Pericardium fibroblast (primary cell): ENCODE results near the gene OR5H2. TPM values are rescaled to one million over a fixed set of nuclear protein-coding genes. Genes with fewer than 3 reads are reported as not detected.

Experiments
- total RNA-seq: library from RNA; depleted of rRNA; stranded (reverse); fragments of >200 nt; gene quantifications from 2 replicates; pipeline ENCODE4 v1.2.3, GENCODE V29; 2015

Gene OR5H2
- total RNA-seq = not detected in 2 replicates

GRCh38 chr3:98282205-98282604 is at the start of gene OR5H2:
Gene OR5H2, plus strand, starts transcription at chr3:98282505. Its CDS starts 398 bp downstream, at chr3:98282903.

GRCh38 chr3:98263944-98264343 is 18.4 kb upstream of the OR5H2 start, which contains the start of gene OR5H6:
Gene OR5H6, plus strand, starts transcription at chr3:98264244. Its CDS starts 89 bp downstream, at chr3:98264333.

Other genes starting within 250 kb of the OR5H2 start
- not detected in 2 replicates for gene GABRR3, start 247.2 kb upstream of the OR5H2 start, total RNA-seq
- gene OR5AC2, start 195.3 kb upstream of the OR5H2 start, total RNA-seq = not detected in 2 replicates
- gene OR5H1, start 151.8 kb upstream of the OR5H2 start, total RNA-seq = not detected in 2 replicates
- gene OR5H14, start 135.0 kb upstream of the OR5H2 start, total RNA-seq = not detected in 2 replicates
- gene OR5H15, start 115.8 kb upstream of the OR5H2 start, total RNA-seq = not detected in 2 replicates
- not detected in 2 replicates for gene OR5H6, start 18.3 kb upstream of the OR5H2 start, total RNA-seq
- gene OR5K4, start 71.3 kb downstream of the OR5H2 start, total RNA-seq = not detected in 2 replicates
- gene OR5K3, start 108.2 kb downstream of the OR5H2 start, total RNA-seq = not detected in 2 replicates
- gene OR5K1, start 180.7 kb downstream of the OR5H2 start, total RNA-seq = not detected in 2 replicates
- gene OR5K2, start 215.2 kb downstream of the OR5H2 start, total RNA-seq = not detected in 2 replicates
- 59.5 and 59.7 TPM in 2 replicates for gene CLDND1, start 240.4 kb downstream of the OR5H2 start, total RNA-seq
- not detected in 2 replicates for gene GPR15, start 249.5 kb downstream of the OR5H2 start, total RNA-seq